HL-60 (cell line): ENCODE results near the gene COBLL1.
A peak's percentile ranks its signal among the peaks of the same experiment; 100 is the strongest.

Experiments
- DNase-seq, 2 experiments: peaks; one replicate each; pipeline ENCODE4 v3.0.0-alpha.2; 2010 to 2020; ENCODE audit warnings: low read depth in 1 of 2, low spot score in 1 of 2
- H3K27ac ChIP-seq: fragments of 250-450 bp; sonication (Bioruptor Pico); replicated peaks from 2 replicates; pipeline ENCODE4 v1.5.1; 2020; ENCODE audit warnings: mild to moderate bottlenecking, moderate library complexity
- H3K27me3 ChIP-seq: fragments of 250-450 bp; sonication (Bioruptor Pico); 2 replicates; pipeline ENCODE4 v1.5.1; 2021; ENCODE audit warnings: mild to moderate bottlenecking, moderate library complexity; ENCODE audit not compliant: insufficient read depth, poor library complexity, severe bottlenecking
- H3K4me3 ChIP-seq: replicated peaks from 2 replicates; pipeline ENCODE4 v1.5.1; 2011; ENCODE audit warnings: mild to moderate bottlenecking, control low read depth, low read length; ENCODE audit not compliant: insufficient read depth
- GABPA ChIP-seq: IDR thresholded peaks from 2 replicates; pipeline ENCODE4 v1.6.1; 2012; ENCODE audit warnings: low read depth
- POLR2AphosphoS5 ChIP-seq: IDR thresholded peaks from 2 replicates; pipeline ENCODE4 v1.6.1; 2012; ENCODE audit warnings: low read depth
- REST ChIP-seq: IDR thresholded peaks from 2 replicates; pipeline ENCODE4 v1.6.1; 2012; ENCODE audit warnings: low read depth; ENCODE audit not compliant: insufficient replicate concordance
- SPI1 ChIP-seq: IDR thresholded peaks from 2 replicates; pipeline ENCODE4 v1.6.1; 2012; ENCODE audit warnings: low read depth, mild to moderate bottlenecking, borderline replicate concordance
- TF ChIP-seq, protein P1 (sequence below): IDR thresholded peaks from one replicate; pipeline ENCODE4 v1.5.1; 2011; ENCODE audit warnings: low read length, control low read depth, inconsistent platforms; ENCODE audit not compliant: insufficient read depth

The COBLL1 gene

GRCh38 chr2:164859251-164859818, 17.7 kb upstream of the COBLL1 start:
- H3K4me3 ChIP-seq = no peak overlapping the region
- no peak overlapping the region for H3K27ac ChIP-seq
- TF ChIP-seq REST (no peak), SPI1 (no peak), POLR2AphosphoS5 (no peak), GABPA (no peak)
- TF ChIP-seq, protein P1, sequence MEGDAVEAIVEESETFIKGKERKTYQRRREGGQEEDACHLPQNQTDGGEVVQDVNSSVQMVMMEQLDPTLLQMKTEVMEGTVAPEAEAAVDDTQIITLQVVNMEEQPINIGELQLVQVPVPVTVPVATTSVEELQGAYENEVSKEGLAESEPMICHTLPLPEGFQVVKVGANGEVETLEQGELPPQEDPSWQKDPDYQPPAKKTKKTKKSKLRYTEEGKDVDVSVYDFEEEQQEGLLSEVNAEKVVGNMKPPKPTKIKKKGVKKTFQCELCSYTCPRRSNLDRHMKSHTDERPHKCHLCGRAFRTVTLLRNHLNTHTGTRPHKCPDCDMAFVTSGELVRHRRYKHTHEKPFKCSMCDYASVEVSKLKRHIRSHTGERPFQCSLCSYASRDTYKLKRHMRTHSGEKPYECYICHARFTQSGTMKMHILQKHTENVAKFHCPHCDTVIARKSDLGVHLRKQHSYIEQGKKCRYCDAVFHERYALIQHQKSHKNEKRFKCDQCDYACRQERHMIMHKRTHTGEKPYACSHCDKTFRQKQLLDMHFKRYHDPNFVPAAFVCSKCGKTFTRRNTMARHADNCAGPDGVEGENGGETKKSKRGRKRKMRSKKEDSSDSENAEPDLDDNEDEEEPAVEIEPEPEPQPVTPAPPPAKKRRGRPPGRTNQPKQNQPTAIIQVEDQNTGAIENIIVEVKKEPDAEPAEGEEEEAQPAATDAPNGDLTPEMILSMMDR = no peak
- H3K27me3 ChIP-seq = no peaks in the 10 kb centered on the region
- no peak for DNase-seq

GRCh38 chr2:164852086-164852485, 10.5 kb upstream of the COBLL1 start:
- TF ChIP-seq, protein P1 = no peak
- no peak for TF ChIP-seq REST
- no peak for TF ChIP-seq SPI1
- TF ChIP-seq POLR2AphosphoS5 = no peak
- no peak for DNase-seq
- Histone ChIP-seq H3K27me3 (no peaks in the 10 kb centered on the region), H3K4me3 (no peak overlapping the region), H3K27ac (no peak overlapping the region)

- peak in 1 of 2 experiments; percentile 7 for DNase-seq
- no peaks in the 10 kb centered on the region for H3K27me3 ChIP-seq
- no peak overlapping the region for H3K27ac ChIP-seq
- TF ChIP-seq SPI1 = no peak
- no peak for TF ChIP-seq REST
- TF ChIP-seq, protein P1 = no peak
- no peak for TF ChIP-seq POLR2AphosphoS5
- TF ChIP-seq GABPA = no peak
- H3K4me3 ChIP-seq = no peak overlapping the region
Observed at GRCh38 chr2:164850235-164850634, 8.6 kb upstream of the COBLL1 start.
